Measurements from ENCODE around the gene VSIR.

DNA sequence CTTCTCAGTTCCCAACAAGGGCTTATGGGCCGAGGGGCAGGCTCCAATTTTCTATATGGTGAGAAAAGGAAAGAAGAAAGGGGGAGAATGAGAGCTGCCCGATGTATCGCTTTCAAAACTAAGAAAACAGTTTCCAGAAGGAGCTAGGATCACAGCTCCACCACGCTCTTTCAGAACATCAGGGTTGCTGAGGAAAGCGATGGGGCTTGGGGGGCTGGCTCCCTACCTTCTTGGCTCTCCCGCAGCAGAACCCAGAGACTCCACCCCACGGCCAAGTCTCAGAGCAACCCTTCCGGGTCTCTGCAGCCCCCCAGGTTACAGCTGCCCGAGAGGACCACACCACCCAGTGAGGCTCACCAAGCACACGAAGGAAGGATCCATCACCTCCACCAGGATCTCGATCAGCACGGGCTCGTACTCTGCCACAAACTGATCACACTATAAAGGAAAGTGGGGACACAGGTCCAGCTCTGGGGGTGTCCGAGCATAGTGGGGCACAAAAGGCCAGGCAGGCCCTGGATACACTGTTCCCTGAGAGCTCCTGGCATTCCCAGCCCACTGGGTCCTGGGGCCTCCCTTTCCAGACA lies 45.4 kb upstream of the VSIR start:
- TF ChIP-seq, protein P1, sequence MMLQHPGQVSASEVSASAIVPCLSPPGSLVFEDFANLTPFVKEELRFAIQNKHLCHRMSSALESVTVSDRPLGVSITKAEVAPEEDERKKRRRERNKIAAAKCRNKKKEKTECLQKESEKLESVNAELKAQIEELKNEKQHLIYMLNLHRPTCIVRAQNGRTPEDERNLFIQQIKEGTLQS (IDR thresholded peaks at IDR 0.05), result no peak
- no peak for TF ChIP-seq CEBPB (IDR thresholded peaks at IDR 0.05; ENCODE audit: low read depth)
- TF ChIP-seq, protein P2, sequence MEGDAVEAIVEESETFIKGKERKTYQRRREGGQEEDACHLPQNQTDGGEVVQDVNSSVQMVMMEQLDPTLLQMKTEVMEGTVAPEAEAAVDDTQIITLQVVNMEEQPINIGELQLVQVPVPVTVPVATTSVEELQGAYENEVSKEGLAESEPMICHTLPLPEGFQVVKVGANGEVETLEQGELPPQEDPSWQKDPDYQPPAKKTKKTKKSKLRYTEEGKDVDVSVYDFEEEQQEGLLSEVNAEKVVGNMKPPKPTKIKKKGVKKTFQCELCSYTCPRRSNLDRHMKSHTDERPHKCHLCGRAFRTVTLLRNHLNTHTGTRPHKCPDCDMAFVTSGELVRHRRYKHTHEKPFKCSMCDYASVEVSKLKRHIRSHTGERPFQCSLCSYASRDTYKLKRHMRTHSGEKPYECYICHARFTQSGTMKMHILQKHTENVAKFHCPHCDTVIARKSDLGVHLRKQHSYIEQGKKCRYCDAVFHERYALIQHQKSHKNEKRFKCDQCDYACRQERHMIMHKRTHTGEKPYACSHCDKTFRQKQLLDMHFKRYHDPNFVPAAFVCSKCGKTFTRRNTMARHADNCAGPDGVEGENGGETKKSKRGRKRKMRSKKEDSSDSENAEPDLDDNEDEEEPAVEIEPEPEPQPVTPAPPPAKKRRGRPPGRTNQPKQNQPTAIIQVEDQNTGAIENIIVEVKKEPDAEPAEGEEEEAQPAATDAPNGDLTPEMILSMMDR (IDR thresholded peaks at IDR 0.05 in 2 of 3, conservative IDR thresholded peaks at IDR 0.05 in 1 of 3; ENCODE audit: borderline replicate concordance in 1 of 3, insufficient read depth in 1 of 3, low read depth in 2 of 3, low read length in 2 of 3), result no peak
- no peak for TF ChIP-seq EZH2phosphoT487 (IDR thresholded peaks at IDR 0.05; ENCODE audit: borderline replicate concordance)

Measured in HCT116 (cell line).